Frontal cortex (tissue), 4 donors: ENCODE results near the gene COL4A3. TPM values are rescaled to one million over a fixed set of nuclear protein-coding genes. Genes with fewer than 3 reads are reported as not detected.

ENCODE experiments used
- DNase-seq, 2 donors: peaks; one replicate each; pipeline ENCODE4 v3.0.0; 2012; ENCODE audit warnings: low spot score in 2 of 2
- FAIRE-seq: peaks from 2 replicates; lab custom pipeline; 2012; peaks lifted over from hg19 to GRCh38; lab: Jason Lieb, UNC
- total RNA-seq: library from RNA; depleted of rRNA; stranded (reverse); fragments of >200 nt; gene quantifications from one replicate; pipeline ENCODE4 v1.2.3, GENCODE V29; 2014
- donor health status: control.
- donor health status: control.
- donor health status: control.

The COL4A3 gene
- total RNA-seq, 1 donor from 2014 or later, result under 0.01 TPM

DNA sequence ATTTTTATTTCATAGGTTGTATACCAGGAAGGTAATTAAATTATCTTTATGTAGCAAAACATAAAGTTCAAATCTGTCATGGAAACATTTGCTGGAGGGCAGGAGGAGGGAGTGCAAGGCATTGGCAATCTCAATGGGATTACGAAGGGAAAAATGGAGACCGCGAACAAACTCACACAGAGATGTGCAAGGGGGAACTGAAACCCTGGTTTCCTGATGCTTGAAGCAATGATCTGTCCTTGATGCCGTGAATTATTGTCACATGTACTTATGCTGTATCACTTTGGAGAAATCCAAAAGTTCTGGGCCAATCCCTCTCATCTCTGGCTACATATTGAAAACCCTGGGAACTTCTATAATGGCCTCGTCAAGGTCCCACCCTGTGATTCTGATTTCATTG is 95.6 kb downstream of the COL4A3 start:
- DNase-seq (no peak), FAIRE-seq (no peak)

- FAIRE-seq (no peak), DNase-seq (no peak)
Observed at GRCh38 chr2:227267410-227268115, 103.1 kb downstream of the COL4A3 start.

GRCh38 chr2:227280895-227281294 is 116.5 kb downstream of the COL4A3 start:
- no peak for FAIRE-seq
- DNase-seq, result no peak

GRCh38 chr2:227285741-227286236 is 121.4 kb downstream of the COL4A3 start:
- FAIRE-seq, result no peak
- DNase-seq, result no peak

GRCh38 chr2:227287771-227288170 is 123.3 kb downstream of the COL4A3 start:
- DNase-seq (no peak), FAIRE-seq (no peak)

DNA sequence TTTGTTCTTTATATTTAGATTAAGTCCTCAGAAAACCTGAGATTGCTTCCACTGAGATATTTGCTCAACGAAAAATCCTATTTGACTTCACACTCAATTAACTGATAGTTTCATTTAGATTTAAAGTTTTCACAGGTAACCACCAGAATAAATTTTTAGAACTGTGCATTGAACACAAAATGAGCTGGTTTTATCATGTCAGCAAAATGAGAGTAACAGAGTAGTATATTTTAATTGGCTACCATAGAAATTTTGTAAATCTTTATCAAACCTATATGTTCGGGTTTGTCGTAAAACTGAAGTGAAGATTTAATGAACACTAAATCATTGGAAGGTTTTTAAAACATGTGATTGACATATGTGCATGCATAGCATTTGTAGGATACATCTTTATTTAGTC is 127.9 kb downstream of the COL4A3 start:
- FAIRE-seq (no peak), DNase-seq (no peak)

- DNase-seq, result no peak
Observed at GRCh38 chr2:227293531-227293930, 129.1 kb downstream of the COL4A3 start.

GRCh38 chr2:227295806-227296205 is 131.4 kb downstream of the COL4A3 start:
- no peak for DNase-seq
- FAIRE-seq, result no peak

More at GRCh38 chr2:227293531-227293930, 129.1 kb downstream of the COL4A3 start:
- FAIRE-seq, result no peak

DNA sequence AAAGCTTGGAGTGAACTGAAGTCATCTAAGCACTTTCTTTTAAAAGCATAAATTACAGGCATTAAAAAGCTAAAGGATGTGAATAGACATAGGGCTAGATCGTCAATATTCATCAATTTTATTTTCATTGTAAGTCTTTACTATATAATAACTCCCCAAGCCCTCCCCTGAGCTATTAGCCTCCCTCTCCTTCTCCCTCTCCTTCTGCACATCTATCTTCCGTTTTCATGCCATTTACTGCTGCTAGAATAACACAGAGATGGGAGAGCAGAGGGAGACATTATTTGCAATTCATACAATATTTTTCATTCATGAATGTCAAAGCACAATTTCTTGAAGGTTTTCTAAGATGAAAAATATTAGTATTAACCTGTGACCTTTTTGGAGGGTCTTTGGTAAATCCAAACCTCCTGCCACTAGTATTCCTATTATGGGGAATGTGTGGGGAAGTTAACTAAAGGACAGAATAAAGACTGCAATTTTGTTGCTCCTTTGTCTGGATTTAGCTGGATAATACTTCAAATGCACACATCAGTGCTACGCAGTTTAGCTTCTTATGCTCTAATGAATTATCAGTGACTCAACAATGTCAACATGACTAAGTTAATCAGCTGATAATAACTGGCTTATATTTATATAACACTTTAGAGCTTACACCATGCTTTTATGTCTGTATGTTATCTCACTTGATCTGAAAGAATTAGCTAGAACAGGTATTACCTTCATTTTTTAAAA is 132.4 kb downstream of the COL4A3 start:
- FAIRE-seq (no peak), DNase-seq (no peak)

GRCh38 chr2:227301523-227301922 is 137.1 kb downstream of the COL4A3 start:
- no peak for DNase-seq
- no peak for FAIRE-seq

DNA sequence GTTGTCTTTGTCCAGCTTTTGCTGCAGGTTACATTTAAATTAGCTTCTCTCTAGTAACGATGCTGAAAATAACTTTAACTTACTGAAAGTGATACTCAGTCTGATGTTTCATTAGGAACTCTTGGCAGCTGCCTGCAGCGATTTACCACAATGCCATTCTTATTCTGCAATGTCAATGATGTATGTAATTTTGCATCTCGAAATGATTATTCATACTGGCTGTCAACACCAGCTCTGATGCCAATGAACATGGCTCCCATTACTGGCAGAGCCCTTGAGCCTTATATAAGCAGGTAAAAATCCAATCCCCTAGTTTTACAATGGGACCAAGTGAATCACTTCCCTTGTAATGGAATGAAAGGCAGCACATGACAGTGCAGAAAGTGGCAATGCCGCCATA is 144.4 kb downstream of the COL4A3 start:
- DNase-seq (no peak), FAIRE-seq (no peak)

DNA sequence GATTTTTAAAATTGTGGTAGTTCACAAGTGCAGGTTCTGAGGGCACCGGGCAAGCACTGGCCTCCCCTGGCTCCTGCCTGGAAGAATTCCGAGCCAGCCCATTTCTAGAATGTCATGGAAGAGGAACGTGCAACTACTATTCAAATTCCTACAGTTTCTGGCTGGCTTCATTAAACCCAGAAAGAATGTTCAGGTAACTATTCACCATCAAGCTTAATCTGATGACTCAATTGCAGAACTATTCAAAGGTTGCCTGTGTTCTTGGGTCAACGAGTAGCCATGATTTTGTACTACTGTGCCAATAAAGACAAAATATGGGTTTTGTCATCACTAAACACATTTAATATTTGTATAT is 146.3 kb downstream of the COL4A3 start:
- no peak for DNase-seq
- FAIRE-seq, result no peak

- FAIRE-seq (no peak), DNase-seq (no peak)
Observed at GRCh38 chr2:227311861-227312506, 147.6 kb downstream of the COL4A3 start.

- FAIRE-seq (no peak), DNase-seq (no peak)
Observed at GRCh38 chr2:227312579-227312978, 148.2 kb downstream of the COL4A3 start.

- no peak for DNase-seq
- no peak for FAIRE-seq
Observed at GRCh38 chr2:227313310-227313709, 148.9 kb downstream of the COL4A3 start.

GRCh38 chr2:227317834-227318233 is 153.4 kb downstream of the COL4A3 start:
- FAIRE-seq, result no peak

GRCh38 chr2:227320305-227321094 is 156.1 kb downstream of the COL4A3 start:
- FAIRE-seq, result no peak
- no peak for DNase-seq

More at GRCh38 chr2:227317834-227318233, 153.4 kb downstream of the COL4A3 start:
- no peak for DNase-seq

DNA sequence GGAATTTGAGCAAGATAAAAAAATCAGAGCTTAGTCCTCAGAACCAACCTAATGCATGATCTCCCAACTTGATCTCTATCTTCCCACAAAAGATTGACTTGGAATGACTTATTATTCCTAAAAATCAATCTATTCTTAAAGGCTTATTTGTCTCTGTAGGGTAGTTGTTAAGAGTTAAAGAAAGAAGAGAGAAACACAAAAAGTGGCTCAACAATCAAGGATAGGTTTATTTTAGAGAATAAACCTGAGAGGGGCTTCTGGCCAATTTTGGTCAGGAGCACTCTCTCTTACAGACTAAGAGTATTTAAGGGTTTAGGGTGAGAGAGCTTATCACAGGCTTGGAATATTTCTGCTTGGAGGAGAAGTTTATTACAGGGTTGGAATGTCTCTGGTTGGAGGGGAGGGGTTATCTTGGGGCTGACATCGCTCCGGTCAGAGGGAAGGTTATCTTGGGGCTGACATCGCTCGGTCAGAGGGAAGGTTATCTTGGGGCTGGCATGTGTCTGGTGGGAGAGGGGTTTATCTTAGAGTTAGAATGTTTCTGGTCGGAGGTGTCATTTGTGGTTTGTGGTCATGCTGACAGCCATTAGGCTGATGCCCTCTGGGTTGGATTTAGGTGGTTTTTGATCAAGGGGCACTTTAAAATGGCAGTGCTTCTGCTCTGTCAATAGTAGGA is 158.2 kb downstream of the COL4A3 start:
- FAIRE-seq (no peak), DNase-seq (no peak)

- FAIRE-seq, result no peak
Observed at GRCh38 chr2:227323818-227324217, 159.4 kb downstream of the COL4A3 start.

DNA sequence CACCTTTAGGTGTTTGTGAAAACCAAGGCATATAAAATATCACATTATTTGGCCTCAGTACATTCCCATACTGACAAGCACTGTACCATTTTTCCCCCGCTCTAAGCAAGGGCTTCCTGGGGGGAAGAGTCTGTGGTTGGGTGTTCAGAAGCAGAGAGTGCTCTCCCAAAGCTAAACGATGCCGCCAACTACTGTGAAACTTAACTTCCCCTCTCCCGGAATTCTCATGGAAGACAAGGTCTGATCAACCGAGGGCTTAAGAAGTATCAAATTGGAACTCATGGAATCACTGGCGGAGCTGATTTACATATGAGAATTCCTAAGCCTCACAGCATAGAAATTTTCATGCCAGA is 160.2 kb downstream of the COL4A3 start:
- no peak for FAIRE-seq
- DNase-seq, result peak; percentile 42 to 65

More at GRCh38 chr2:227323818-227324217, 159.4 kb downstream of the COL4A3 start:
- no peak for DNase-seq
